Stimulated activated CD4-positive, alpha-beta T cell treated with anti-CD3 and anti-CD28 coated beads, Interleukin-4, amount 100 ng/mL, for 1 hour (primary cell): ENCODE results near the gene IFT88.

Experiments
- DNase-seq: peaks from one replicate; pipeline ENCODE4 v3.0.0-alpha.2; 2020

The IFT88 gene

GRCh38 chr13:20719783-20720182, 152.8 kb downstream of the IFT88 start:
- no peak for DNase-seq

GRCh38 chr13:20720499-20720898, 153.5 kb downstream of the IFT88 start:
- no peak for DNase-seq

- no peak for DNase-seq
Observed at GRCh38 chr13:20721058-20721453, 154.1 kb downstream of the IFT88 start.

GRCh38 chr13:20721454-20722357, 154.7 kb downstream of the IFT88 start:
- DNase-seq, result peak; percentile 17

GRCh38 chr13:20727856-20728255, 160.9 kb downstream of the IFT88 start:
- no peak for DNase-seq

GRCh38 chr13:20728579-20729311, 161.8 kb downstream of the IFT88 start:
- DNase-seq, result no peak

- no peak for DNase-seq
Observed at GRCh38 chr13:20729633-20730585, 163.0 kb downstream of the IFT88 start.

- DNase-seq, result no peak
Observed at GRCh38 chr13:20738616-20739015, 171.7 kb downstream of the IFT88 start.

GRCh38 chr13:20740021-20740420, 173.1 kb downstream of the IFT88 start:
- DNase-seq, result no peak
